CD4-positive, alpha-beta T cell (primary cell): ENCODE results near the gene AGAP5. TPM values are rescaled to one million over a fixed set of nuclear protein-coding genes. Genes with fewer than 3 reads are reported as not detected.
A peak's percentile ranks its signal among the peaks of the same experiment; 100 is the strongest.
"Not testable (repeated sequence)": the region's sequence is repeated elsewhere in the genome, so short reads cannot be mapped to it uniquely, and the experiment has no call there.

Experiments used
- ATAC-seq: fragments of 200-7000 bp; cut with Tn5 transposase; one replicate; pipeline ENCODE4 v1.10.0; 2022; ENCODE audit warnings: mild to moderate bottlenecking; ENCODE audit not compliant: poor library complexity
- CTCF ChIA-PET: fragments of 350-600 bp; sonication (Branson Sonifier 250); formaldehyde crosslinking; loops from one replicate; lab custom pipeline; 2021; ENCODE audit warnings: antibody characterized with exemption, inconsistent platforms; lab: Charles Lee
- POLR2A ChIA-PET: fragments of 350-600 bp; sonication (Branson Sonifier 250); formaldehyde crosslinking; loops from one replicate; lab custom pipeline; 2021; ENCODE audit warnings: antibody characterized with exemption, inconsistent platforms; lab: Charles Lee
- DNase-seq, 14 experiments: peaks; one replicate each; pipeline ENCODE4 v3.0.0-alpha.2; 2013 to 2020; ENCODE audit warnings: mixed read lengths in 2 of 14
- H3K27ac ChIP-seq, 2 donors: one replicate each; pipeline versions ENCODE4 v1.5.1 to v1.7.0; 2013; ENCODE audit warnings: low read length in 2 of 2, low read depth in 1 of 2, mild to moderate bottlenecking in 1 of 2
- H3K27me3 ChIP-seq, 2 experiments: 1 replicate in 1 of 2; 2 replicates in 1 of 2; pipeline versions ENCODE4 v1.6.1 to v1.7.0; 2013; ENCODE audit warnings: low read length in 2 of 2, control low read depth in 1 of 2, mild to moderate bottlenecking in 1 of 2, moderate library complexity in 1 of 2; ENCODE audit not compliant: insufficient read depth in 2 of 2, control insufficient read depth in 1 of 2
- H3K36me3 ChIP-seq: one replicate; pipeline ENCODE4 v1.6.1; 2013; ENCODE audit warnings: low read length, control low read depth; ENCODE audit not compliant: insufficient read depth
- H3K4me1 ChIP-seq: one replicate; pipeline ENCODE4 v1.6.1; 2013; ENCODE audit warnings: low read length, control low read depth; ENCODE audit not compliant: insufficient read depth
- H3K4me3 ChIP-seq: one replicate; pipeline ENCODE4 v1.5.1; 2013; ENCODE audit warnings: mild to moderate bottlenecking, low read length, moderate library complexity
- H3K9me3 ChIP-seq, 2 experiments: 1 replicate in 1 of 2; 2 replicates in 1 of 2; pipeline versions ENCODE4 v1.6.1 to v1.7.0; 2013; ENCODE audit warnings: low read length in 2 of 2, mild to moderate bottlenecking in 2 of 2, control low read depth in 1 of 2, moderate library complexity in 1 of 2; ENCODE audit not compliant: control insufficient read depth in 1 of 2, insufficient read depth in 1 of 2
- H3K27ac Mint-ChIP-seq: one replicate; pipeline ENCODE4 v1.8.0; 2020; ENCODE audit warnings: mixed read lengths
- H3K27me3 Mint-ChIP-seq: one replicate; pipeline ENCODE4 v1.8.0; 2021; ENCODE audit warnings: mixed read lengths
- H3K36me3 Mint-ChIP-seq: one replicate; pipeline ENCODE4 v1.8.0; 2021; ENCODE audit warnings: low read depth, mixed read lengths
- H3K4me1 Mint-ChIP-seq: one replicate; pipeline ENCODE4 v1.8.0; 2021; ENCODE audit warnings: low read depth, mixed read lengths
- H3K4me3 Mint-ChIP-seq: one replicate; pipeline ENCODE4 v1.8.0; 2020; ENCODE audit warnings: mild to moderate bottlenecking, mixed read lengths
- H3K9me3 Mint-ChIP-seq: one replicate; pipeline ENCODE4 v1.8.0; 2020; ENCODE audit warnings: mixed read lengths
- CTCF ChIP-seq: fragments of 200-600 bp; IDR thresholded peaks from one replicate; pipeline ENCODE4 v1.8.0; 2022; ENCODE audit warnings: antibody characterized with exemption, mild to moderate bottlenecking
- intact Hi-C, 2 experiments: fragments of 100-400 bp; cut with DNase I in 1 of 2; cut with micrococcal nuclease in 1 of 2; formaldehyde crosslinking; loops; one replicate each; pipeline versions ENCODE4 v1.15.1 to v1.9.0; 2023 to 2025; cut with DNase I, micrococcal nuclease
- total RNA-seq, 174 experiments: library from RNA in 2 of 174; stranded (reverse) in 2 of 174; gene quantifications; one replicate each; pipeline ENCODE4 v1.2.3 and lab custom pipeline; 2021 to 2026

The AGAP5 gene
- total RNA-seq, 2 experiments from 2014 or later = 4.9 to 5.1 TPM

DNA sequence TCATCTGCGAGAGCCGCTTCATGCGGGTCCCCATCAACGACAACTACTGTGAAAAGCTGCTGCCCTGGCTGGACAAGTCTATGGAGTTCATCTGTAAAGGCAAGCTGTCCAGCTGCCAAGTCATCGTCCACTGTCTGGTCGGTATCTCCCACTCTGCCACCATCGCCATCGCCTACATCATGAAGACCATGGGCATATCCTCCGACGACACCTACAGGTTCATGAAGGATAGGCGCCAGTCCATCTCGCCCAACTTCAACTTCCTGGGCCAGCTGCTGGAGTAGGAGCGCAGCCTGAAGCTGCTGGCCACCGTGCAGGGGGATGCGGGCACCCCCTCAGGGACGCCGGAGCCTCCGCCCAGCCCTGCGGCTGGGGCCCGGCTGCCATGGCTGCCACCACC is 34.5 kb upstream of the AGAP5 start:
- Histone ChIP-seq H3K27me3 (no peaks in the 10 kb centered on the region), H3K4me1 (peaks cover 27% of the 10 kb centered on the region), H3K36me3 (peaks cover 15% of the 10 kb centered on the region), H3K27ac (no peak overlapping the region), H3K9me3 (no peaks in the 10 kb centered on the region), H3K4me3 (no peak overlapping the region)
- Mint-ChIP-seq H3K4me1 (peaks cover 29% of the 10 kb centered on the region), H3K27ac (peak overlapping the region; percentile 73), H3K36me3 (peaks cover 25% of the 10 kb centered on the region), H3K9me3 (no peaks in the 10 kb centered on the region), H3K27me3 (no peaks in the 10 kb centered on the region), H3K4me3 (peak overlapping the region; percentile 68)
- no peak for TF ChIP-seq CTCF
- intact Hi-C loops = loop anchor here in 1 of 2 experiments (5.0 to 10.0 kb wide), 2 partner anchors 105 to 422 kb away; partner anchors contain the start of genes ADK and AP3M1
- DNase-seq (no peak), ATAC-seq (no peak)
- ChIA-PET POLR2A (interaction anchor here (3.6 kb wide), 1 partner anchor 11 kb away, joined by 84 read pairs; the partner anchor contains the start of gene SEC24C), CTCF (interaction anchor here (1.0 kb wide), 1 partner anchor 15 kb away, joined by 3 read pairs; no protein-coding TSS in a partner anchor)

GRCh38 chr10:73731588-73732375 is 33.9 kb upstream of the AGAP5 start:
- no peaks in the 10 kb centered on the region for H3K27me3 Mint-ChIP-seq
- peaks cover 30% of the 10 kb centered on the region for H3K36me3 Mint-ChIP-seq
- DNase-seq (peak in 1 of 14 experiments; percentile 26), ATAC-seq (no peak)
- no peaks in the 10 kb centered on the region for H3K9me3 Mint-ChIP-seq
- peaks cover 27% of the 10 kb centered on the region for H3K4me1 ChIP-seq
- POLR2A ChIA-PET = interaction anchor here (2.8 to 3.6 kb wide), 2 partner anchors 11 to 39 kb away, joined by 33 to 84 read pairs; partner anchors contain the start of gene SEC24C
- TF ChIP-seq CTCF = no peak
- H3K9me3 ChIP-seq = no peaks in the 10 kb centered on the region
- CTCF ChIA-PET = interaction anchor here (1.0 to 1.5 kb wide), 2 partner anchors 14 to 37 kb away, joined by 3 read pairs; no protein-coding TSS in a partner anchor
- H3K4me3 Mint-ChIP-seq = peak overlapping the region; percentile 68
- H3K27ac Mint-ChIP-seq = peak overlapping the region; percentile 94
- H3K27ac ChIP-seq = no peak overlapping the region
- H3K36me3 ChIP-seq = peaks cover 19% of the 10 kb centered on the region
- H3K27me3 ChIP-seq = no peaks in the 10 kb centered on the region
- H3K4me1 Mint-ChIP-seq = peaks cover 31% of the 10 kb centered on the region
- intact Hi-C loops = loop anchor here (2.0 to 10.0 kb wide), 3 partner anchors 13 to 423 kb away; partner anchors contain the start of genes ADK (in 1 of the 2), AP3M1 (in 1 of the 2) and SEC24C (in 1 of the 2)
- H3K4me3 ChIP-seq = no peak overlapping the region

DNA sequence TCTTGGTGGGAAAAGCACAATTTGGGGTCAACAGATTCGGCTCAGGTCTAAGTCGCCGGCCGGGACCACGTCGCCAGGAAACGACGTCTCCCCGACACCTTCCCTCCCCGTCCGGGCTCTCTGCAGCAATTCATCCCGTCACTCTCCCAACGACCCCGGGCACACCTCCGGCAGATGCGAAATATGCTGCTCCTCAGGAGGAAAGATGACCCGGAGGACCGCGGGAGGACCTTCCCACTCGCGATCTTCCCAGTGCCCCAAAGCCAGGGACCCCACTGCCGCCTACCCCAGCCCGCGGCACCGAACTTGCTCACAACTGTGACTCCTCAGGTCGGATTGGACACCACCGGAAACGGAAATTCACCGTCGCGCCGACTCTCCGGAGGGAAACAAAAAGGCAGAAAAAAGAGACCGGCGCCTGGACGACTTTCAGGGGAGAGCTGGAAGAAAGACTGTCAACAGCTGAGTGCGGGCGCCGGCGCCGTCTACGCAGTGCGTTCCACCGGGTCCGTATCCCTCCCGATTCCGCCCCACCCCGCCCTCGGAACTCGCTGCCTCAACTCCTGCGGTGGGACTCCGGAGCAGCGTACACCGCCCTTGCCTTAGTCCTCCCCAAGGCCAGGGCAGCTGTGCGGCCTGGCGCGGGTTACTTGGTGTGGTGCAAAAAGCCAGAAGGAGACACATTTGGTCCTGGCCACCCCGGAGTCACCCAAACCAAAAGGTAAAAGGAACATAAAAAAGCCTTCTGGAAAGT is 32.4 kb upstream of the AGAP5 start:
- Mint-ChIP-seq H3K4me1 (peaks cover 31% of the 10 kb centered on the region), H3K36me3 (peaks cover 44% of the 10 kb centered on the region), H3K4me3 (peak overlapping the region; percentile 98), H3K27ac (peak overlapping the region; percentile 94), H3K9me3 (no peaks in the 10 kb centered on the region), H3K27me3 (no peaks in the 10 kb centered on the region)
- intact Hi-C loops = loop anchor here (1.0 to 10.0 kb wide), 5 partner anchors 13 to 424 kb away; partner anchors contain the start of genes ADK (in 1 of the 2), AP3M1 (in 1 of the 2), SEC24C (in 1 of the 2) and ZSWIM8 (in 1 of the 2)
- CTCF ChIA-PET = interaction anchor here (1.0 to 1.5 kb wide), 2 partner anchors 39 to 149 kb away, joined by 3 to 4 read pairs; no protein-coding TSS in a partner anchor
- ATAC-seq (peak; percentile 90), DNase-seq (peak; percentile 78 to 94 (median 90))
- TF ChIP-seq CTCF = no peak
- Histone ChIP-seq H3K4me3 (peak overlapping the region; percentile 87), H3K27ac (peak overlapping the region; percentile 77 to 86), H3K27me3 (no peaks in the 10 kb centered on the region), H3K4me1 (peaks cover 27% of the 10 kb centered on the region), H3K9me3 (no peaks in the 10 kb centered on the region), H3K36me3 (peaks cover 31% of the 10 kb centered on the region)
- POLR2A ChIA-PET = interaction anchor here (0.6 to 3.6 kb wide), 14 partner anchors 13 to 1480 kb away, joined by 3 to 84 read pairs (median 4); partner anchors contain the start of genes CHCHD1, PPP3CB, SEC24C and VDAC2

- intact Hi-C loops = loop anchor here (1.0 to 10.0 kb wide), 5 partner anchors 14 to 425 kb away; partner anchors contain the start of genes ADK (in 1 of the 2), AP3M1 (in 1 of the 2), SEC24C (in 1 of the 2) and ZSWIM8 (in 1 of the 2)
- peak overlapping the region; percentile 98 for H3K4me3 Mint-ChIP-seq
- not testable (repeated sequence) for H3K9me3 Mint-ChIP-seq
These were observed 31.9 kb upstream of the AGAP5 start for GRCh38 chr10:73729781-73730152.

More at GRCh38 chr10:73729781-73730152, 31.9 kb upstream of the AGAP5 start:
- ChIA-PET CTCF (interaction anchor here (0.7 to 1.5 kb wide), 2 partner anchors 39 to 297 kb away, joined by 3 read pairs; no protein-coding TSS in a partner anchor), POLR2A (interaction anchor here (0.9 to 3.6 kb wide), 10 partner anchors 13 to 1480 kb away, joined by 3 to 84 read pairs (median 6); partner anchors contain the start of genes CHCHD1, PPP3CB, SEC24C and VDAC2)
- H3K27me3 Mint-ChIP-seq, H3K27me3 ChIP-seq, H3K9me3 ChIP-seq: not testable (repeated sequence)
- peaks cover 25% of the 10 kb centered on the region for H3K4me1 ChIP-seq
- Mint-ChIP-seq H3K27ac (peak overlapping the region; percentile 94), H3K4me1 (peaks cover 31% of the 10 kb centered on the region), H3K36me3 (peaks cover 47% of the 10 kb centered on the region)
- DNase-seq (peak in 11 of 14 experiments; percentile 17 to 65 (median 30)), ATAC-seq (peak; percentile 23)
- H3K36me3 ChIP-seq = peaks cover 37% of the 10 kb centered on the region
- H3K27ac ChIP-seq = peak overlapping the region; percentile 77 to 86
- peak overlapping the region; percentile 87 for H3K4me3 ChIP-seq
